NCI-H446 (cell line): ENCODE data around the gene KIR3DL1.
"Not testable (repeated sequence)": the region's sequence is repeated elsewhere in the genome, so short reads cannot be mapped to it uniquely, and the experiment has no call there.

Experiments used
- DNase-seq, 2 experiments: peaks; one replicate each; lab custom pipeline; 2025; lab: John Stamatoyannopoulos, UW

KIR3DL1 gene

DNA sequence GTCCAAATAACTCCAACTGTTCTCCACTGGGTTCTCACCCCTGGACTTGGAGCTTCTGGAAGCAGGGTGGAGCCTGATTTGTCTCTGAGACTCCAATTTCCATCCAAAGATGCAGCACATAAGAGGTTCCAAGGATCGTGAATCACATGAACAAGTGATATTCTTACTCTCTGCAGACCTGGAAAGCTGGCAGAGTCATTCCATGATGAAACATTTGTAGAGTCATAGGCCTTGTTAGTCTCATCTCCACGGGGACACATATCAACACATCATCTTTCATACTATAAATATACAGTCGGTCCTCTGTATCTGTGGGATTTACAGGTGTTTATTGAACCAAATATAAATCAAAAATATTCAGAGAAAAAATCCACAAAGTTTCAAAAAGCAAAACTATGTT lies 1.7 kb upstream of the KIR3DL1 start:
- not testable (repeated sequence) for DNase-seq

DNA sequence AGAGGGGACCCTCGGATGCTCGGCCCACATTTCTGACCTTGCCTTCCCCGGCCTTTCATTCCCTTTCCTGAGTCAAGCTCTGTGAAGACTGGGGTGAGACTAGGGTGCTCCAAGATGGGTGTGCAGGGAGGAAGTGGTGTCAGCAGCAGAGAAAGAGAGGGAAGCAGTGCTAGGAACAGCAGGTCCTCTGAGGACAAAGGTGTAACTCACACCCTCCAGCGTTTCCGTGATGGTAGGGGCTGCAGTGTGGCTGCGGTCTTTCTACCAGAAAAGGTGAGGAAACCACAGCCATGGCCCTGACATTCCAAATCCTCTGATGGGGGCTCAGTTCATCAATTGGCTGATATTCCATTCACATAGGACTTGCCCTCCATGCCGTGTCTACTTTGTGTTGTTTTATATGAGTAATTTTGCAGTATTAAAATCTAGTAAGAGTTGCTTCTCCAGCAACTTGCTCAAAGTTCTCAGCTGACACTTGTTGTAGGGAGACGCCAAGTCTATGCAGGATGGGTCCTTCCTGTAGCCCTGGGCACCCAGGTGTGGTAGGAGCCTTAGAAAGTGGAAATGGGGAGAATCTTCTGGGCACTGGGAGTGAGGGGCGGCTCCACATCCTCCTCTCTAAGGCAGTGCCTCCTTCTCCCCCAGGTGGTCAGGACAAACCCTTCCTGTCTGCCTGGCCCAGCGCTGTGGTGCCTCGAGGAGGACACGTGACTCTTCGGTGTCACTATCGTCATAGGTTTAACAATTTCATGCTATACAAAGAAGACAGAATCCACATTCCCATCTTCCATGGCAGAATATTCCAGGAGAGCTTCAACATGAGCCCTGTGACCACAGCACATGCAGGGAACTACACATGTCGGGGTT lies 1.6 kb downstream of the KIR3DL1 start:
- no peak for DNase-seq

DNA sequence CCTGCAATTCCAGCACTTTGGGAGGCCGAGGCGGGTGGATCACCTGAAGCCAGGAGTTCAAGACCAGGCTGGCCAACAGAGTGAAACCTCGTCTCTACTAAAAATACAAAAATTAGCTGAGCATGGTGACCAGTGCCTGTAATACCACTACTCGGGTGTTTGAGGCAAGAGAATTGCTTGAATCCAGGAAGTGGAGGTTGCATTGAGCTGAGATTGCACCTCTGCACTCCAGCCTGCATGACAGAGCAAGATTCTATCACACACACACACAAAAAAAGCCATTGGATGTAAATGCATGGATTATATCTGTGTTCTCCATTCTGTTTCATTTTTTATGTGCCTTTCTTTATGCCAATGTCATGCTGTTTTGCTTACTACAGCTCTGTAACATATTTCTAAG lies 8.1 kb downstream of the KIR3DL1 start:
- not testable (repeated sequence) for DNase-seq

DNA sequence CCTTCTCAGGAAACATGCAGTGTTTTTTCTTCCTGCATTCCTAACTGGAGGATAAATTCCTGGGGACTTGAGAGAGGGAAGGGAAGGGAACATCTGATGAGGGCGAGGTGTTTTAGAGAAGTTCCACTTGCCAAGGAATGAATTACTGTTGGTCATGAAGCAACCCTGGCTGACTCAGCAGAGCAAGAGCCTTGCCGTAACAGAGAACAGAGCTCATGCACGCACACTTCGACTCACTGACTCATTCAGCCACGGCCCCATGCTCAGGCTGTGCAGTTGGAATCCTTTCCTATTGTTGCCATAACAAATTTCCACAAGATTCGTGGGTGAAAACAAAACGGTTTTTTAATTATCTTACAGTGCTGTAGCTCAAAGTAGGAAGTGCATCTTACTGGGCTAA lies 9.1 kb downstream of the KIR3DL1 start:
- not testable (repeated sequence) for DNase-seq

DNA sequence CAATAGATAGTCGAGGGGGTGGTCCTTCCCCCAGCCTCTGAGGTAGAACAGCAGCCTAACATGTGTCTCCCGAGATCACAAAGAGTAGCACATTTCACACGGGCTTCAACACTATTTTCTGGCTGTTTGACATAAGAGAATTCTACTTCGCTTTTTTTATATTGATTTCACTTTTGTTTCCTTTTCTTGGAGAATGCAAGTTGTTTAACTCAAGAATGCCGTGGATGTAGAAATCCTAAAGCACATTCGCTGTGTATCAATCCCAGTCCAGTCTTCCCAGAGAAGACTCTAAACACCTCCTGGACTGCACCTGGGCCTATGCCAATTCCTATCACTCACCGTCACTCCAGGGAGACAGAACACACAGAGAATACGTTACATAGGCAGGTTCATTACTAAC lies 11.8 kb downstream of the KIR3DL1 start:
- not testable (repeated sequence) for DNase-seq

DNA sequence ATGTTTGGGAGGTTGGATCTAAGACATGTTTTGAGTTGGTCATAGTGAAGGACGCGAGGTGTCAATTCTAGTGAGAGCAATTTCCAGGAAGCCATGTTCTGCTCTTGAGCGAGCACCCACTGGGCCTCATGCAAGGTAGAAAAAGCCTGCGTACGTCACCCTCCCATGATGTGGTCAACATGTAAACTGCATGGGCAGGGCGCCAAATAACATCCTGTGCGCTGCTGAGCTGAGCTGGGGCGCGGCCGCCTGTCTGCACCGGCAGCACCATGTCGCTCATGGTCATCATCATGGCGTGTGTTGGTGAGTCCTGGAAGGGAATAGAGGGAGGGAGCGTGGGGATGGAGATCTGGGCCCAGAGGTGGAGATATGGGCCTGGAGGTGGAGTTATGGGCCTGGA lies 16.2 kb downstream of the KIR3DL1 start, which contains the start of gene KIR2DS4:
TSS of gene KIR2DS4 (plus strand) at position 181 of the 400 bp plus-strand sequence.
- DNase-seq = not testable (repeated sequence)

DNA sequence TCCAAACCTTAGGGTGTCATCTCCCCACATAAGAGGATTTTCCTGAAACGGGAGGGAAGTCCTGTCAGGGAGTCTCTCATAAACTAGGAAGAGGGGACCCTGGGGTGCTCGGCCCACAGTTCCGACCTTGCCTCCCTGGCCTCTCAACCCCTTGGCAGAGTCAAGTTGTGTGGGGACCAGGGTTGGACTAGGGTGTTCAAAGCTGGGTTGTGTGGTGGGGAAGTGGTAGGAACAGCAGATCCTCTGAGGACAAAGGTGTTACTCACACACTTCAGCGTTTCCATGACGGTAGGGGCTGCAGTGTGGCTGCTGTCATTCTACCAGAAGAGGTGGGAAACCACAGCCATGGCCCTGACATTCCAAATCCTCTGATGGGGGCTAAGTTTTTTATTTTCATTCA lies 18.9 kb downstream of the KIR3DL1 start:
- not testable (repeated sequence) for DNase-seq

DNA sequence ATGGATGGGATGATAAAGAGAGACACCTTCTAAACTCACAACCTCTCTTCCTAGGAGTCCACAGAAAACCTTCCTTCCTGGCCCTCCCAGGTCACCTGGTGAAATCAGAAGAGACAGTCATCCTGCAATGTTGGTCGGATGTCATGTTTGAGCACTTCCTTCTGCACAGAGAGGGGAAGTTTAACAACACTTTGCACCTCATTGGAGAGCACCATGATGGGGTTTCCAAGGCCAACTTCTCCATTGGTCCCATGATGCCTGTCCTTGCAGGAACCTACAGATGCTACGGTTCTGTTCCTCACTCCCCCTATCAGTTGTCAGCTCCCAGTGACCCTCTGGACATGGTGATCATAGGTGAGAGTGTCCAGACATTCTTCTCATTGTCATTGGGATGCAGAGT lies 21.3 kb downstream of the KIR3DL1 start:
- DNase-seq = not testable (repeated sequence)

DNA sequence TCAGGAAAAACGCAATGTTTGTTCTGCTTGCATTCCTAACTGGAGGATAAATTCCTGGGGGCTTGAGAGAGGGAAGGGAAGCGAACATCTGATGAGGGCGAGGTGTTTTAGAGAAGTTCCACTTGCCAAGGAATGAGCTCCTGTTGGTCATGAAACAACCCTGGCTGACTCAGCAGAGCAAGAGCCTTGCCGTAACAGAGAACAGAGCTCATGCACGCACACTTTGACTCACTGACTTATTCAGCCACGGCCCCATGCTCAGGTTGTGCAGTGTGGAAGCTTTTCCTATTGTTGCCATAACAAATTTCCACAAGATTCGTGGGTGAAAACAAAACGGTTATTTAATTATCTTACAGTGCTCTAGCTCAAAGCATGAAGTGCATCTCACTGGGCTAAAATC lies 26.9 kb downstream of the KIR3DL1 start:
- not testable (repeated sequence) for DNase-seq

DNA sequence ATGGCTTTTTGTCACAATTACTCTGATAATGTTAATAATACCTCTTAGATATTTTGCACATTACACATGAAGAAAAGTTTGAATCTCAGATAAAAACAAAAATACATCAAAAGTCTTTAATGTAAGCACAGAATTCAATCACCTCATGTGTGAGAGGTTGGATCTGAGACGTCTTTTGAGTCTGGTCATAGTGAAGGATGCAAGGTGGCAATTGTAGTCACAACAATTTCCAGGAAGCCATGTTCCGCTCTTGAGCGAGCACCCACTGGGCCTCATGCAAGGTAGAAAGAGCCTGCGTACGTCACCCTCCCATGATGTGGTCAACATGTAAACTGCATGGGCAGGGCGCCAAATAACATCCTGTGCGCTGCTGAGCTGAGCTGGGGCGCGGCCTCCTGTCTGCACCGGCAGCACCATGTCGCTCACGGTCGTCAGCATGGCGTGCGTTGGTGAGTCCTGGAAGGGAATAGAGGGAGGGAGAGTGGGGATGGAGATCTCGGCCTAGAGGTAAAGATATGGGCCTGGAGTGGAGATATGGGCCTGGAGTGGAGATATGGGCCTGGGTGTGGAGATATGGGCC lies 33.9 kb downstream of the KIR3DL1 start, which contains the start of gene KIR3DL2:
TSS of gene KIR3DL2 (plus strand) at position 383 of the 580 bp plus-strand sequence. CDS start at position 416, 33 bp downstream.
- DNase-seq = not testable (repeated sequence)

DNA sequence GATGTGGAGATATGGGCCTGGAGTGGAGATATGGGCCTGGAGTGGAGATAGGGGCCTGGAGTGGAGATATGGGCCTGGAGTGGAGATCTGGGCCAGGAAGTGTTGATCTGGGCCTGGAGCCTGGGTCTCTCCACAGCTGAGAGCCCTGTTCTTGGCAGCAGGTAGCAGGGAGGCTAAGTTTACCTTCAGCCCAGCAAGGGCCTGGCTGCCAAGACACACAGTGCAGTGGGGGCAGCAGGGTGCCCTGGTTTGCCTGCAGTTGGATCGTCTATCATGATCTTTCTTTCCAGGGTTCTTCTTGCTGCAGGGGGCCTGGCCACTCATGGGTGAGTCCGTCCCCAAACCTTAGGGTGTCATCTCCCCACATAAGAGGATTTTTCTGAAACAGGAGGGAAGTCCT lies 34.7 kb downstream of the KIR3DL1 start:
- no peak for DNase-seq

DNA sequence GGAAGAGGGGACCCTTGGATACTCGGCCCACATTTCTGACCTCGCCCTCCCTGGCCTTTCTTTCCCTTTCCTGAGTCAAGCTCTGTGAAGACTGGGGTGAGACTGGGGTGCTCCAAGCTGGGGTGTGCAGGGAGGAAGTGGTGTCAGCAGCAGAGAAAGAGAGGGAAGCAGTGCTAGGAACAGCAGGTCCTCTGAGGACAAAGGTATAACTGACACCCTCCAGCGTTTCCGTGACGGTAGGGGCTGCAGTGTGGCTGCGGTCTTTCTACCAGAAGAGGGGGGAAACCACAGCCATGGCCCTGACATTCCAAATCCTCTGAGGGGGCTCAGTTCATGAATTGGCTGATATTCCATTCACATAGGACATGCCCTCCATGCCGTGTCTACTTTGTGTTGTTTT lies 35.1 kb downstream of the KIR3DL1 start:
- DNase-seq = no peak

DNA sequence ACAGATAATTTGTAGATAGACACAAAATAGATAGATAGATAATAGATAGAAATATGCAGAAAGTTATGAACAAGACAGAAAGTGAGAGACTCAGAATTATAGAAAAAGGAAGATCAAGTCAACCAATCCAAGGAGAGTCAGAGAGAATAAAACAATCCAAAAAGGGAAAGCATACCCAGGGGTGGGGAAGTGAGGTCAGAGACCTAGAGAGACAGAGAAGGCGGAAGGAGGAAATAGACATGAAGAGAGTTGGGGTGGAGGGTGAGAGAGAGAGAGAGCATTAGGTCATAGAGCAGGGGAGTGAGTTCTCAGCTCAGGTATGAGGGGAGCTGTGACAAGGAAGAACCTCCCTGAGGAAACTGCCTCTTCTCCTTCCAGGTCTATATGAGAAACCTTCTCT lies 39.0 kb downstream of the KIR3DL1 start:
- not testable (repeated sequence) for DNase-seq

DNA sequence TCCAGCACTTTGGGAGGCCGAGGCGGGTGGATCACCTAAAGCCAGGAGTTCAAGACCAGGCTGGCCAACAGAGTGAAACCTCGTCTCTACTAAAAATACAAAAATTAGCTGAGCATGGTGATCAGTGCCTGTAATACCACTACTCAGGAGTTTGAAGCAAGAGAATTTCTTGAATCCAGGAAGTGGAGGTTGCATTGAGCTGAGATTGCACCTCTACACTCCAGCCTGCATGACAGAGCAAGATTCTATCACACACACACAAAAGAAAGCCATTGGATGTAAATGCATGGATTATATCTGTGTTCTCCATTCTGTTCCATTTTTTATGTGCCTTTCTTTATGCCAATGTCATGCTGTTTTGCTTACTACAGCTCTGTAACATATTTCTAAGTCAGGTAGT lies 42.2 kb downstream of the KIR3DL1 start:
- not testable (repeated sequence) for DNase-seq

DNA sequence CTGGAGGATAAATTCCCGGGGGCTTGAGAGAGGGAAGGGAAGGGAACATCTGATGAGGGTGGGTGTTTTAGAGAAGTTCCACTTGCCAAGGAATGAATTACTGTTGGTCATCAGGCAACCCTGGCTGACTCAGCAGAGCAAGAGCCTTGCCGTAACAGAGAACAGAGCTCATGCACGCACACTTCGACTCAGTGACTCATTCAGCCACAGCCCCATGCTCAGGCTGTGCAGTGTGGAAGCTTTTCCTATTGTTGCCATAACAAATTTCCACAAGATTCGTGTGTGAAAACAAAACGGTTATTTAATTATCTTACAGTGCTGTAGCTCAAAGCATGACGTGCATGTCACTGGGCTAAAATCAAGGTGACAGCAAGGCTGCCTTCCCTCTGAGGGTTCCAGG lies 43.2 kb downstream of the KIR3DL1 start:
- DNase-seq = not testable (repeated sequence)

DNA sequence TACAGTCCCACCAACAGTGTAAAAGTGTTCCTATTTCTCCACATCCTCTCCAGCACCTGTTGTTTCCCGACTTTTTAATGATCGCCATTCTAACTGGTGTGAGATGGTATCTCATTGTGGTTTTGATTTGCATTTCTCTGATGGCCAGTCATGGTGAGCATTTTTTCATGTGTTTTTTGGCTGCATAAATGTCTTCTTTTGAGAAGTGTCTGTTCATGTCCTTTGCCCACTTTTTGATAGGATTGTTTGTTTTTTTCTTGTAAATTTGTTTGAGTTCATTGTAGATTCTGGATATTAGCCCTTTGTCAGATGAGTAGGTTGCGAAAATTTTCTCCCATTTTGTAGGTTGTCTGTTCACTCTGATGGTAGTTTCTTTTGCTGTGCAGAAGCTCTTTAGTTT lies 47.2 kb downstream of the KIR3DL1 start:
- DNase-seq = not testable (repeated sequence)

DNA sequence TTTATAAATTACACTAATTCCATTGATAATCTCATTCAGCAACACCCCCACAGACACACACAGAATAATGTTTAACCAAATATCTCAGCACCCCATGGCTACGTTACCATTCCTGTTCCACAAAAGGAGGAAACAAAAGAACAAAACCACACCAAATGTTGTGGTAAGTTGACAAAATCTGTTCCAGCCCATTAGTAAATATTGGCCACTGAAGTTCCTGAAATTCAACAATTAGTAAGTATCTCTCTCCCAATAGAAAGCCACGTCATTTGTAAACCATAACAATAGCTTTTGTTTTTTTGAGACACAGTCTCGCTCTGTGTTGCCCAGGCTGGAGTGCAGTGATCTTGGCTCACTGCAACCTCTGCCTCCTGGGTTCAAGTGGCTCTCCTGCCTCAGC lies 55.4 kb downstream of the KIR3DL1 start:
- DNase-seq = no peak

DNA sequence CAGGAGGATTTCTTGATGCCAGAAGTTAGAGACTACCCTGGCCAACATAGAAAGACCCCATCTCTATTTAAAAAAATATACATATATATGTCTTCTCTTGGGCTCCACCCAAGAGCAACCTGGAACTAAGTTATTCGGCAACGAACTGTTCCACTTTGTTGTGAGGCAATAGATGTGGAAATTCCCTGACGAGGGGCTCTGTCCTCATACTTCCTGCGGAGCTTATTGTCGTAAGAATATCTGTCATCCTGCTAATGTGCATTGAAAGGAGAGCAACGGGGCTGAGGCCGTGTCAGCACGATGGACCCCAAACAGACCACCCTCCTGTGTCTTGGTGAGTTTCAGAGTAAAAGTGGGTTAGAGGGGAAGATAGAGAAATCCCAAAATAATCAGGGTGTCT lies 57.7 kb downstream of the KIR3DL1 start, which contains the start of gene FCAR:
TSS of gene FCAR (plus strand) at position 246 of the 400 bp plus-strand sequence. CDS start at position 301, 55 bp downstream.
- DNase-seq = no peak

DNA sequence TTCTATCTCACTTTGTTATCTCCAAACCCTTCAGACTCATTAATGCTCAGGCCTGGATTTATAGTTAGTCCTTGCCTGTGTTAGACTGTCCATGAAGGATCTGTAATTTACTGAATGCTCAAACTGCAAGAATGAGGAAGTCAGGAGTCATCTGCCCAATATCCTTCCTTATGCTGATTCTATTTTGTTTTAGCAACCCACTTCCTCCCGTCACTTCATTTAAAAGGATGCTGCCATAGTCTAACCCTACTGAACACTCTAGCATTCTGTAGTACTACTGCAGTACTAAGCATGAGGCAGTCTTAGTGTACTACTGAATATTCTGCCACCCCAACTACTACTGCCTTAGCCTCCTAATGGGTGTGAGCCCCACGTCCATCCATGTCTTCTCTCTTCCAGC lies 59.2 kb downstream of the KIR3DL1 start:
- no peak for DNase-seq

DNA sequence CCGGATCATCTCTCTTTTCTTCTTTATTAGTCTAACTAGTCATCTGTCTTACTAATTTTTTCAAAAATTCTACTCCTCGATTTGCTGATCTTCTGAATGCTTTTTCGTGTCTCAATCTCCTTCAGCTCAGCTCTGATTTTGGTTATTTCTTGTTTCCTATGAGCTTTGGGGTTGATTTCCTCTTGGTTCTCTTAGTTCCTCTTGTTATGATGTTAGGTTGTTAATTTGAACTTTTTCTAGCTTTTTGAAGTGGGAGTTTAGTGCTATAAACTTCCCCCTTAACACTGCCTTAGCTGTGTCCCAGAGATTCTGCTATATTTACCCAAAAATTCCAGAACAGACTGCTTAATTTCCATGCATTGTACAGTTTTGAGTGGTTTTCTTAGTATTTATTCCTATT lies 61.2 kb downstream of the KIR3DL1 start:
- DNase-seq = no peak
